Measurements from ENCODE around the gene WDR19. TPM values are rescaled to one million over a fixed set of nuclear protein-coding genes. Genes with fewer than 3 reads are reported as not detected.
"Not testable (repeated sequence)": the region's sequence is repeated elsewhere in the genome, so short reads cannot be mapped to it uniquely, and the experiment has no call there.

Gene WDR19
- total RNA-seq, 2 experiments from 2014 or later = 12.9 to 18.9 TPM

DNA sequence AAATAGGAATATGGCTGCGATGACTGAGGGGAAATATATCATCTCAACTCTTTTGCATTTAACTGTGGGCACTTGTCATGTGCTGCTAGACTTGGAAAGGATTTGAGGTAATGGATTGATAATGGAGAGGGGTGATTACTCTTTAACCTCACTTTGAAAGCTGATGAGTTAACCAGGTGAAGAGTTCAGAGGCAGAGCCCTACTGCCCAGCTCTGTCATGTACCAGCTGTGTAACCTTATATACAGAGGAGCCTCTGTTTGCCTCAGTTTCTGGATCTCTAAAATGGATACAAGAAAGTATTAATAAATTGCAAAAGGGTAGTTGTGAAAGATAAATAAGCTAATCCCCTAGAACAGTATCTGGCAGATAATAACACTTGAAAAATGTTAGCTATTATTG lies 51.5 kb downstream of the WDR19 start:
- no peaks in the 10 kb centered on the region for H3K4me1 Mint-ChIP-seq (ENCODE audit: low read depth)
- H3K4me3 Mint-ChIP-seq = no peak overlapping the region
- H3K27ac Mint-ChIP-seq = no peak overlapping the region
- CTCF ChIA-PET = no interaction called here
- intact Hi-C loops (cut with micrococcal nuclease) = no loop called here
- no peaks in the 10 kb centered on the region for H3K27me3 Mint-ChIP-seq (ENCODE audit: low read depth)
- DNase-seq = no peak
- H3K9me3 Mint-ChIP-seq = no peaks in the 10 kb centered on the region
- peaks cover 9% of the 10 kb centered on the region for H3K36me3 Mint-ChIP-seq (ENCODE audit: low read depth)

DNA sequence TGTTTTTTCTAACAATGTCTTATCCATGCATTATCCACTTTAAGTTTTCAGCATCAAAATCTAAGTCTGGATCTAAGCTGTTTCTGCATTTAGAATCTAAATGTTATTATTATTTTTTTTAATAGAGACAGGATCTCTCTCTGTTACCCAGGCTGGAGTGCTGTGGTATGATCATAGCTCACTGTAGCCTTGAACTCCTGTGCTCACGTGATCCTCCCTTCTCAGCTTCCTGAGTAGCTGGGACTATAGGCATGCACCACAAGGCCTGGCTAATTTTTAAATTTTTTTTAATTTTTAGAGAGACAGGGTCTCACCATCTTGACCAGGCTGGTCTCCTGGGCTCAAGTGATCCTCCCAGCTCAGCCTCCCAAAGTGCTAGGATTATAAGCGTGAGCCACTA lies 52.7 kb downstream of the WDR19 start:
- intact Hi-C loops (cut with micrococcal nuclease) = no loop called here

DNA sequence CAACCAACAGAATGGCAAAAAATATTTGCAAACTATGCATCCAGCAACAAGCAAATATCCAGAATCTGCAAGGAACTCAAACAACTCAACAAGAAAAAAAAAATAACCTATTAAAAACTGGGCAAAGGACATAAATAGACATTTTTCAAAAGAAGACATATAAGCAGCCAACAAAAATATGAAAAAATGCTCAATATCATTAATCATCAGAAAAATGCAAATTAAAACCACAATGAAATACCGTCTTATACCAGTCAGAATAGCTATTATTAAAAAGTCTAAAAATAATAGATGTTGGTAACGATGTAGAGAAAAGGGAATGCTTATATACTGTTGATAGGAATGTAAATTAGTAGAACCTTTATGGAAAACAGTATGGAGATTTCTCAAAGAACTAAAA lies 53.4 kb downstream of the WDR19 start:
- DNase-seq = no peak
- intact Hi-C loops (cut with micrococcal nuclease) = no loop called here
- Mint-ChIP-seq H3K27me3 (ENCODE audit: low read depth) (no peaks in the 10 kb centered on the region), H3K9me3 (no peaks in the 10 kb centered on the region), H3K27ac (no peak overlapping the region), H3K36me3 (ENCODE audit: low read depth) (peaks cover 5% of the 10 kb centered on the region), H3K4me3 (no peak overlapping the region), H3K4me1 (ENCODE audit: low read depth) (no peaks in the 10 kb centered on the region)
- CTCF ChIA-PET = interaction anchor here (0.6 kb wide), 1 partner anchor 98 kb away, joined by 3 read pairs; no protein-coding TSS in a partner anchor

More for the DNA sequence above, 52.7 kb downstream of the WDR19 start:
- CTCF ChIA-PET = interaction anchor here (0.6 kb wide), 1 partner anchor 98 kb away, joined by 3 read pairs; no protein-coding TSS in a partner anchor
- H3K9me3 Mint-ChIP-seq = no peaks in the 10 kb centered on the region
- no peak overlapping the region for H3K27ac Mint-ChIP-seq
- no peak for DNase-seq
- no peak overlapping the region for H3K4me3 Mint-ChIP-seq
- H3K36me3 Mint-ChIP-seq (ENCODE audit: low read depth) = peaks cover 5% of the 10 kb centered on the region
- H3K27me3 Mint-ChIP-seq (ENCODE audit: low read depth) = no peaks in the 10 kb centered on the region
- no peaks in the 10 kb centered on the region for H3K4me1 Mint-ChIP-seq (ENCODE audit: low read depth)

DNA sequence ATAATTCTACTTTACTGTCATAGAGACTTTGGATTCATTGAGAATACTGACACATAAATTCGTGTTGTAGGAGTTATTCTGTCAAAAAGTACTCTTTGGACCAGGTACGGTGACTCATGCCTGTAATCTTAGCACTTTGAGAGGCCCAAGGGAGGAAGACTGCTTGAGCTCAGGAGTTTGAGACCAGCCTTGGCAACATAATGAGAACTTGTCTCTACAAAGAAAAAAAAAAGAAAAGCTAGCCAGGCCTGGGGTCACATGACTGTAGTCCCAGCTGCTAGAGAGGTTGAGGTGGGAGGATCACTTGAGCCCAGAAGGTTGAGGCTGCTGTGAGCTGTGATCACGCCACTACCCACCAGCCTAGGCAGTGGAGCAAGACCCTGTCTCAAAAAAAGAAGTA lies 54.9 kb downstream of the WDR19 start:
- CTCF ChIA-PET = no interaction called here
- no peaks in the 10 kb centered on the region for H3K4me1 Mint-ChIP-seq (ENCODE audit: low read depth)
- no peak for DNase-seq

DNA sequence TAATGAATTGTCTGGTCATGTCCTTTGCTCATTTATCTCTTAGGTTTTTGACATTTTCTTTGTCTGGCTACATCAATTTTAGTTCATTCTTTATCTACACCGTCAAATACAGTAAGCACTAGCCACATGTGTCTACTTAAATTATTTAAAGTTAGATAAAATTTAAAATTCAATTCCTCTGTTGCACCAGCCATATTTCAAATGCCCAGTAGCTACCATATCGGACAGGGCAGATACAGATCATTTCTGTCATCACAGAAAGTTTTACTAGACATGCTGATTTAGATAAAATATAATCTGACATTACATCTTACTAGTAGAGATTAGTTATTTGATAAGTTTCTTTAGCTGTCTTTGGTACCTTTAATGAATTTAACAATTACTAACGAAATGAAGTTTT lies 61.1 kb downstream of the WDR19 start:
- no peak overlapping the region for H3K27ac Mint-ChIP-seq
- H3K27me3 Mint-ChIP-seq (ENCODE audit: low read depth) = no peaks in the 10 kb centered on the region
- H3K9me3 Mint-ChIP-seq = peaks cover 4% of the 10 kb centered on the region
- H3K4me3 Mint-ChIP-seq = no peak overlapping the region
- CTCF ChIA-PET = interaction anchor here (0.7 kb wide), 1 partner anchor 22 kb away, joined by 4 read pairs; no protein-coding TSS in a partner anchor
- no peaks in the 10 kb centered on the region for H3K4me1 Mint-ChIP-seq (ENCODE audit: low read depth)
- peaks cover 13% of the 10 kb centered on the region for H3K36me3 Mint-ChIP-seq (ENCODE audit: low read depth)
- intact Hi-C loops (cut with micrococcal nuclease) = no loop called here
- no peak for DNase-seq

More for the DNA sequence above, 54.9 kb downstream of the WDR19 start:
- Mint-ChIP-seq H3K9me3 (no peaks in the 10 kb centered on the region), H3K4me3 (no peak overlapping the region), H3K36me3 (ENCODE audit: low read depth) (peaks cover 5% of the 10 kb centered on the region), H3K27me3 (ENCODE audit: low read depth) (no peaks in the 10 kb centered on the region), H3K27ac (no peak overlapping the region)
- intact Hi-C loops (cut with micrococcal nuclease) = no loop called here

DNA sequence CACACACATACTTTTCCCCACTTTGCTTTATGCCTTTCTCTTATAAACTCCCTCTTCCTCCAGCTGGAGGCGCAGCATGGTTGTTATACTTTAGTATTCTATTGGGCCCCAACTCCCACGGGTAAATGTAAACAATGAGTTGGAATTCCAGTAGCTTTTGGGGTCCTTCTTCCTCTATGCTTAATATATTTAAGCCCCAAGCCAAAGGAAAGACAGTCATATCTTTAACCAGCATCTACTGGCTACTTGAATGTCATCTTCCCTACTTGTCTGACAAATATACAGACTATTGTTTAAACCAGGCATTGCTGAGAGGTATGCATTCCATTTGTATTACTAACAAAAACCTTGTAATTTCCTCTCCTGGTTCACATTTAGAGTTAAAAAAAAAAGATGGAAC lies 72.9 kb downstream of the WDR19 start:
- no peak for DNase-seq
- Mint-ChIP-seq H3K36me3 (ENCODE audit: low read depth) (peaks cover 2% of the 10 kb centered on the region), H3K27me3 (ENCODE audit: low read depth) (no peaks in the 10 kb centered on the region), H3K9me3 (no peaks in the 10 kb centered on the region), H3K27ac (no peak overlapping the region), H3K4me1 (ENCODE audit: low read depth) (no peaks in the 10 kb centered on the region), H3K4me3 (no peak overlapping the region)
- intact Hi-C loops (cut with micrococcal nuclease) = no loop called here
- CTCF ChIA-PET = no interaction called here

DNA sequence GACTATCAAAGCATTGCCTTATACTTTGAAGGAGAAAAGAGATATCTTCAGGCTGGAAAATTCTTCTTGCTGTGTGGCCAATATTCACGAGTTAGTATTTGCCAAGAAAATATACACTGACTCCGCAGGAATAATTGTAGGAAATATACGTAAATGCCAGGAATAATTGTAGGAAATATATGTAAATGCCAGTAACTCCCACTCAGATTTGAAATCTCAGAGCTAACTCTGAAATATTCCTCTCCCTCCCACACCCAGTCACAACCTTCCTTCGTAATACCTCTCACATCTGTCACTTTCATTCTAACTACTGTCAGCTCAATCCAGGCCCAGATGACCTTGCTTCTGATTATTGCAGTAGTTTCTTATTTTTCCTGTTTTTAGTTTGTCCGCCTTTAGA lies 73.5 kb downstream of the WDR19 start:
- Mint-ChIP-seq H3K27ac (no peak overlapping the region), H3K4me1 (ENCODE audit: low read depth) (no peaks in the 10 kb centered on the region), H3K4me3 (no peak overlapping the region), H3K36me3 (ENCODE audit: low read depth) (peaks cover 2% of the 10 kb centered on the region), H3K9me3 (no peaks in the 10 kb centered on the region), H3K27me3 (ENCODE audit: low read depth) (no peaks in the 10 kb centered on the region)
- CTCF ChIA-PET = no interaction called here
- no peak for DNase-seq
- intact Hi-C loops (cut with micrococcal nuclease) = no loop called here

DNA sequence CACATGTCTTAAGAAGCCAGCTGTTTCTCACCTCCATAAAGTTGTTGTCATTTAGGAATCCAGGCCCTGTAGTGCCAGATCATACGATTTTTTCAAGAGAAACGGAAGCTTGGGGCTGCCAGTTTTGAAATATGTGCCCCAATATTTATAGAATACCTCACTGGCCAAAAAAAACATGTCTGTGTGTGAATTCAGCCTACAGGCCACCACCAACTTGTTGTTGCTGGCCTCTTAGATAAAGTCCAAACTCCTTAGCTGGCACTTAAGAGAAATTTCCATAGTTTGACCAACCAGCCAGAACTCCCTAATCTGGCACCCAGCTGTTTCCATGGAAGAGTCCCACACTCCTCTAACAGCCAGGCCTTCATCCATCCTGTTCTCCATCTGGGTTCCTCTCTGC lies 74.1 kb downstream of the WDR19 start:
- Mint-ChIP-seq H3K27me3 (ENCODE audit: low read depth) (no peaks in the 10 kb centered on the region), H3K4me3 (no peak overlapping the region), H3K27ac (no peak overlapping the region), H3K9me3 (no peaks in the 10 kb centered on the region), H3K4me1 (ENCODE audit: low read depth) (no peaks in the 10 kb centered on the region), H3K36me3 (ENCODE audit: low read depth) (peaks cover 2% of the 10 kb centered on the region)
- intact Hi-C loops (cut with micrococcal nuclease) = no loop called here
- no peak for DNase-seq
- CTCF ChIA-PET = no interaction called here

DNA sequence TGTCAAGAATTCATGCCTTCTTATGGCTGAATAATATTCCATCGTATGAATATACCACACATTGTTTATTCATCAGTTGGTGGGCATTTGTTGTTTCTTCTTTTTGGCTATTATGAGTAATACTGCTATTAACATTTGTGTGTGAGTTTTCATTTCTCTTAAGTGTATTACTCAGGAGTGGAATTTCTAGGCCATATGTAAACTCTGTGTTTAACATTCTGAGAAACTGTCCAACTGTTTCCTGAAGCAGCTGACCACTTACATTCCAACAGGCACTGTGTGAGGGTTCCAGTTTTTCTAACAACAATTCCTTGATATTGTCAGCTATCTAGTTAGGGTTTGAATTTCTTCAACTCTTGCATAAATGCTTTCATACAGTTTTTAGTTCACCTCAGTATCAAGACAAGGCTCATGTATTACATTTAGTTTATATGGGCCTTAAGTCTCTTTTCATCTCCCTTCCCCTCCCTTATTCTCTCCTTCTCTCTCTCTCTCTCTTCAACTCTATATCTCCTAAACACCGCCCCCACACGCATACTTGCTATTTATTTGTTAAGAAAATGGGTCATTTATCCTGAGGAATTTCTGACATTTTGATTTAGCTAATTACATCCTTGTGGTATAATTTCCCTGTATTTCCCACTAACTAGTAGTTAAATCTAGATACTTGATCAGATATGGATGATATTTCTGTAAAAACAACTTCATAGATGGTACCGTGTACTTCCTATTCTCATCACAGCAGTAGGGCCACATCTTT lies 77.4 kb downstream of the WDR19 start:
- DNase-seq = no peak
- no peaks in the 10 kb centered on the region for H3K27me3 Mint-ChIP-seq (ENCODE audit: low read depth)
- H3K4me3 Mint-ChIP-seq = no peak overlapping the region
- intact Hi-C loops (cut with micrococcal nuclease) = no loop called here
- CTCF ChIA-PET = no interaction called here
- H3K9me3 Mint-ChIP-seq = no peaks in the 10 kb centered on the region
- no peaks in the 10 kb centered on the region for H3K4me1 Mint-ChIP-seq (ENCODE audit: low read depth)
- no peak overlapping the region for H3K27ac Mint-ChIP-seq
- H3K36me3 Mint-ChIP-seq (ENCODE audit: low read depth) = peaks cover 5% of the 10 kb centered on the region

DNA sequence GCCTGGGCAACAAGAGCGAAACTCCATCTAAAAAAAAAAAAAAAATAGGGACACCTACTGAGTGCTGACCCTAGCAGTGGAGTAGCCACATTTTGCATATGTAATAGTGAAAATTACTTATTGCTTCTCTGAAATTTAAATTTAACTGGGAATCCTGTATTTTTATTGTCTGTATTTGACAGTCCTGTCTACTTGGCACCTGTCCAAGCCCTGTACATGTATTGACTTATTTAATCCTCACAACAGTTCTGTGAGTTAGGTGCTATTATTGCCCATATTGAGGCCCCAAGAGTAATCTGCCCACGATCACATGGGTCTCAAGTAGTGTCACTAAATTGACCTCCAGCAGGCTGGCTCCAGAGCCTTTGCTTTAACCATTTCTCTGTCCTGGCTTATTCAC lies 81.6 kb downstream of the WDR19 start:
- Mint-ChIP-seq H3K27me3 (ENCODE audit: low read depth) (no peaks in the 10 kb centered on the region), H3K9me3 (no peaks in the 10 kb centered on the region), H3K4me3 (no peak overlapping the region), H3K4me1 (ENCODE audit: low read depth) (no peaks in the 10 kb centered on the region), H3K36me3 (ENCODE audit: low read depth) (peaks cover 5% of the 10 kb centered on the region), H3K27ac (no peak overlapping the region)
- intact Hi-C loops (cut with micrococcal nuclease) = no loop called here
- CTCF ChIA-PET = interaction anchor here (0.7 to 1.2 kb wide), 2 partner anchors 13 to 191 kb away, joined by 3 read pairs; no protein-coding TSS in a partner anchor
- no peak for DNase-seq

DNA sequence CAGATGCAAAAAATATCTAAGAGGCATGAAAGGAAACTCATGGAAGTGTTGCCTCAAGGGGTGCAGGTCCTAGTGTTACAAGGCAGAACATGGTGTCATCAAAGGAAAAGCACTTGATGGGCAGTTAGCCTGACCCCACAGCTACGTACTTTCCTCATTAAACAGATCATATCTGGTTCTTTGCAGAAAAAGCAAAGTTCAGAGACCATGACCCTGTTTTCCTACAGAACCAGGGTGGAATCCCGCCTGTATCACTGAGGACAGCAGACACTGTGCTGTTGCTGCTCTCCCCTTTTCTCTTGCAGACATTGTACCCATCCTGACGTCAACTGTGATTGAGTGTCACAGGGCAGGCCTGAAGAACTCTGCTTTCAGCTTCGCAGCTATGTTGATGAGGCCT lies 92.2 kb downstream of the WDR19 start:
- Mint-ChIP-seq H3K27ac (no peak overlapping the region), H3K4me3 (no peak overlapping the region), H3K4me1 (ENCODE audit: low read depth) (no peaks in the 10 kb centered on the region), H3K36me3 (ENCODE audit: low read depth) (peaks cover 23% of the 10 kb centered on the region), H3K27me3 (ENCODE audit: low read depth) (no peaks in the 10 kb centered on the region), H3K9me3 (no peaks in the 10 kb centered on the region)
- no peak for DNase-seq
- CTCF ChIA-PET = no interaction called here
- intact Hi-C loops (cut with micrococcal nuclease) = no loop called here

DNA sequence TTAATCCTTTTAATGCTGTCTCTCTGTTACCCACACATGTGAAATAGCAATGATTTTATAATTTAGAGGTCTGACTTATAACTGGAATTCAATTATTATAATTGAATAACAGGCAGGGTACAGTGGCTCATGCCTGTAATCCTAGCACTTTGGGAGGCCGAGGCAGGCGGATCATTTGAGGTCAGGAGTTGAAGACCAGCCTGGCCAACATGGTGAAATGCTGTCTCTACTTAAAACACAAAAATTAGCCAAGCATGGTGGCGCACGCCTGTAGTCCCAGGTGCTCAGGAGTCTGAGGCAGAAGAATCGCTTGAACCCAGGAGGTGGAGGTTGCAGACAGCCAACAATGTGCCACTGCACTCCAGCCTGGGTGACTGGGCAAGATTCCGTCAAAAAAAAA lies 95.3 kb downstream of the WDR19 start:
- intact Hi-C loops (cut with micrococcal nuclease); DNase-seq; H3K9me3 Mint-ChIP-seq; H3K27me3 Mint-ChIP-seq (ENCODE audit: low read depth); H3K4me1 Mint-ChIP-seq (ENCODE audit: low read depth); H3K27ac Mint-ChIP-seq; H3K4me3 Mint-ChIP-seq: not testable (repeated sequence)
- peaks cover 19% of the 10 kb centered on the region for H3K36me3 Mint-ChIP-seq (ENCODE audit: low read depth)
- CTCF ChIA-PET = interaction anchor here (0.6 to 1.0 kb wide), 2 partner anchors 13 to 59 kb away, joined by 3 to 4 read pairs; no protein-coding TSS in a partner anchor

DNA sequence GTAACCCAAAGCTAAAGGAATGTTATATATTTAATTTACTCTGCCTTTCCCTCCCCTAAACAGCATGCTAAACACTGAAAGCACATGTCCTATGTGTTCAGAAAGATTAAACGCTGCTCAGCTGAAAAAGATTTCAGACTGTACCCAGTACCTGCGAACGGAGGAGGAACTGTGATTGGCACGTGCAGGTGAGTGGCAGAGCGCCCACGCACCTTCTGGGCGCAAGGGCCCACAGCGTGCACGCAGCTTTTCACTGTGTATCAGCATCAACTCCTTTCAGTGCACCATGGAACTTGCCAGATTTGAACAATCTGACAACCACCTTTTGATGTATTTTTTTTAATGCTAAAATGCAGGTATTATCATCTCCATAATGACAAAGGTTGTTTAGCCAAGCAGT lies 96.1 kb downstream of the WDR19 start:
- no peaks in the 10 kb centered on the region for H3K4me1 Mint-ChIP-seq (ENCODE audit: low read depth)
- no peak for DNase-seq
- H3K4me3 Mint-ChIP-seq = no peak overlapping the region
- intact Hi-C loops (cut with micrococcal nuclease) = no loop called here
- no peak overlapping the region for H3K27ac Mint-ChIP-seq
- no peaks in the 10 kb centered on the region for H3K27me3 Mint-ChIP-seq (ENCODE audit: low read depth)
- H3K36me3 Mint-ChIP-seq (ENCODE audit: low read depth) = peaks cover 11% of the 10 kb centered on the region
- CTCF ChIA-PET = no interaction called here
- no peaks in the 10 kb centered on the region for H3K9me3 Mint-ChIP-seq
